Cortex of kidney (tissue), 1 donor: ENCODE results near the gene WNK2.
"Not testable (repeated sequence)": the region's sequence is repeated elsewhere in the genome, so short reads cannot be mapped to it uniquely, and the experiment has no call there.

Experiments
- DNase-seq: peaks from one replicate; lab custom pipeline; 2025; lab: John Stamatoyannopoulos, UW

Gene WNK2

GRCh38 chr9:93237540-93237939, 53.6 kb downstream of the WNK2 start:
- DNase-seq, result no peak

- DNase-seq, result no peak
Observed at GRCh38 chr9:93238953-93239925, 55.3 kb downstream of the WNK2 start.

- DNase-seq, result no peak
Observed at GRCh38 chr9:93240891-93241334, 57.0 kb downstream of the WNK2 start.

GRCh38 chr9:93243112-93243511, 59.2 kb downstream of the WNK2 start:
- DNase-seq, result no peak

- no peak for DNase-seq
Observed at GRCh38 chr9:93244101-93244500, 60.2 kb downstream of the WNK2 start.

GRCh38 chr9:93244510-93245436, 60.8 kb downstream of the WNK2 start:
- no peak for DNase-seq

- DNase-seq, result no peak
Observed at GRCh38 chr9:93245437-93245970, 61.6 kb downstream of the WNK2 start.

- DNase-seq, result no peak
Observed at GRCh38 chr9:93246111-93246510, 62.2 kb downstream of the WNK2 start.

GRCh38 chr9:93246526-93246925, 62.6 kb downstream of the WNK2 start:
- DNase-seq, result no peak

- DNase-seq, result no peak
Observed at GRCh38 chr9:93247099-93247865, 63.3 kb downstream of the WNK2 start.

- DNase-seq, result no peak
Observed at GRCh38 chr9:93247892-93248291, 64.0 kb downstream of the WNK2 start.

GRCh38 chr9:93248386-93249040, 64.6 kb downstream of the WNK2 start:
- no peak for DNase-seq

GRCh38 chr9:93250185-93250584, 66.2 kb downstream of the WNK2 start:
- DNase-seq, result no peak

- not testable (repeated sequence) for DNase-seq
Observed at GRCh38 chr9:93251309-93251708, 67.4 kb downstream of the WNK2 start.

- no peak for DNase-seq
Observed at GRCh38 chr9:93252116-93252780, 68.3 kb downstream of the WNK2 start.

GRCh38 chr9:93252781-93253530, 69.0 kb downstream of the WNK2 start:
- no peak for DNase-seq

- DNase-seq, result no peak
Observed at GRCh38 chr9:93253633-93254032, 69.7 kb downstream of the WNK2 start.

- DNase-seq, result no peak
Observed at GRCh38 chr9:93254061-93254481, 70.1 kb downstream of the WNK2 start.

GRCh38 chr9:93254806-93255493, 71.0 kb downstream of the WNK2 start:
- DNase-seq, result no peak
